LNCaP clone FGC (cell line): ENCODE measurements around the gene COTL1.

Source experiments
- DNase-seq: peaks from one replicate; pipeline ENCODE4 v3.0.0-alpha.2; 2011; ENCODE audit warnings: low read depth
- H3K4me3 ChIP-seq: 2 replicates; pipeline ENCODE4 v1.5.1; 2011; ENCODE audit warnings: mild to moderate bottlenecking, low read depth, low read length, control low read depth
- CTCF ChIP-seq: IDR thresholded peaks from 2 replicates; pipeline ENCODE4 v1.5.1; 2012; ENCODE audit warnings: mild to moderate bottlenecking; ENCODE audit not compliant: control insufficient read depth, insufficient read depth; ENCODE audit errors: extremely low read depth

The COTL1 gene

GRCh38 chr16:84557504-84557903 is 60.4 kb downstream of the COTL1 start:
- no peak for TF ChIP-seq CTCF
- H3K4me3 ChIP-seq: no peak overlapping the region
- DNase-seq: no peak

GRCh38 chr16:84557059-84557458 is 60.8 kb downstream of the COTL1 start:
- TF ChIP-seq CTCF: no peak
- no peak for DNase-seq
- no peak overlapping the region for H3K4me3 ChIP-seq

- TF ChIP-seq CTCF: no peak
- H3K4me3 ChIP-seq: no peak overlapping the region
- no peak for DNase-seq
These were observed 62.3 kb downstream of the COTL1 start for GRCh38 chr16:84555418-84556196.

- no peak overlapping the region for H3K4me3 ChIP-seq
- no peak for DNase-seq
- no peak for TF ChIP-seq CTCF
These were observed 63.1 kb downstream of the COTL1 start for GRCh38 chr16:84554627-84555328.

GRCh38 chr16:84553873-84554399 is 63.9 kb downstream of the COTL1 start:
- no peak overlapping the region for H3K4me3 ChIP-seq
- TF ChIP-seq CTCF: no peak
- no peak for DNase-seq

GRCh38 chr16:84552135-84552534 is 65.7 kb downstream of the COTL1 start:
- TF ChIP-seq CTCF: no peak
- no peak overlapping the region for H3K4me3 ChIP-seq
- no peak for DNase-seq
